ENCODE measurements around the gene BCR. TPM values are rescaled to one million over a fixed set of nuclear protein-coding genes. Genes with fewer than 3 reads are reported as not detected.

BCR gene
- total RNA-seq, 2 experiments from 2014 or later: 60.0 to 64.8 TPM

DNA sequence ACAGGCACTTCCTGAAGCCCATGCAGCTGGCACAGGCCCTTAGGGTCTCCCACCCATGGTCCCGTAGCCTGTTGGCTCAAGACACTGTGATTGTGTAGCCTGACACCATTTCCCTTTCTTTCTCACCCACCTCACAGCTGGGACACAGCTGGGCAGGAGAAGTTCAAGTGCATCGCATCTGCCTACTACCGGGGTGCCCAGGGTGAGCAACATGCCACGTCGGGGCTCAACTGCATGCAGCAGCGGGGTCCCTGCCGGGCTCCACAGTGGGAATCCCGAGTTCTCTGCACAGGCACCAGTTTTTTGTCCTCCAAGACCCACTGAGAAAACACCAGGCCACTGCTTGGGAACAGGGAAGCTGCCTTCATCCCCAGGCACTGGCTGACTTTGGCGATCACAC lies 24.5 kb upstream of the BCR start:
- no peak overlapping the region for H3K27ac Mint-ChIP-seq

DNA sequence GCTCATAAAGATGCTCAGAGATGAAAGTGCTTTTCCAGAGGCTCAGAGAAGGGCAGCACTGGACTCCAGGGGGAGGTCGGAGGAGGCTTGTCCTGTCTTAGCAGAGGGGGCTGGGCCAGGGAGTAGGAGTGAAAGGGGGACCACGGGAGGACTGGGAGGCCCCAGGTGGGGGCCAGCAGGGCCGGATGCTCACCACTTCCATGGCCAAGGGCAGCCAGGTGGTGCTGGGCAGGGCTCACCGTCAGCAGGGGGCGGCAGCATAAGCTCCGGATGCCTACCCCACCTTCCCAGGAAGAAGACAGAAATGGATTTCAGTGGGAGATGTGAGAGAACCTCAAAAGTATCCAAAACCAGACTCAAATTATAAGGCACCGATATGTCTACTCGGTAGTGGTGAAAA lies 24.0 kb upstream of the BCR start:
- H3K27me3 ChIP-seq (ENCODE audit: control insufficient read depth in 1 of 2, insufficient read depth in 2 of 2, low read length in 2 of 2): no peaks in the 10 kb centered on the region
- Mint-ChIP-seq H3K27ac (no peak overlapping the region), H3K9me3 (no peaks in the 10 kb centered on the region), H3K36me3 (ENCODE audit: low read depth) (no peaks in the 10 kb centered on the region), H3K4me3 (no peak overlapping the region), H3K27me3 (no peaks in the 10 kb centered on the region), H3K4me1 (ENCODE audit: low read depth) (peaks cover 11% of the 10 kb centered on the region)
- peaks cover 23% of the 10 kb centered on the region for H3K4me1 ChIP-seq (ENCODE audit: insufficient read depth, low read length)
- no peaks in the 10 kb centered on the region for H3K9me3 ChIP-seq (ENCODE audit: control insufficient read depth in 1 of 2, insufficient read depth in 1 of 2, low read length in 2 of 2)
- ChIA-PET CTCF (no interaction called here), POLR2A (no interaction called here)
- H3K27ac ChIP-seq (ENCODE audit: low read depth in 1 of 2, low read length in 2 of 2): no peak overlapping the region
- H3K4me3 ChIP-seq (ENCODE audit: low read length): no peak overlapping the region
- ATAC-seq (ENCODE audit: poor library complexity): no peak
- DNase-seq: no peak
- intact Hi-C loops (cut with DNase I, micrococcal nuclease): no loop called here
- H3K36me3 ChIP-seq (ENCODE audit: insufficient read depth, low read length): no peaks in the 10 kb centered on the region
- TF ChIP-seq, protein P1, sequence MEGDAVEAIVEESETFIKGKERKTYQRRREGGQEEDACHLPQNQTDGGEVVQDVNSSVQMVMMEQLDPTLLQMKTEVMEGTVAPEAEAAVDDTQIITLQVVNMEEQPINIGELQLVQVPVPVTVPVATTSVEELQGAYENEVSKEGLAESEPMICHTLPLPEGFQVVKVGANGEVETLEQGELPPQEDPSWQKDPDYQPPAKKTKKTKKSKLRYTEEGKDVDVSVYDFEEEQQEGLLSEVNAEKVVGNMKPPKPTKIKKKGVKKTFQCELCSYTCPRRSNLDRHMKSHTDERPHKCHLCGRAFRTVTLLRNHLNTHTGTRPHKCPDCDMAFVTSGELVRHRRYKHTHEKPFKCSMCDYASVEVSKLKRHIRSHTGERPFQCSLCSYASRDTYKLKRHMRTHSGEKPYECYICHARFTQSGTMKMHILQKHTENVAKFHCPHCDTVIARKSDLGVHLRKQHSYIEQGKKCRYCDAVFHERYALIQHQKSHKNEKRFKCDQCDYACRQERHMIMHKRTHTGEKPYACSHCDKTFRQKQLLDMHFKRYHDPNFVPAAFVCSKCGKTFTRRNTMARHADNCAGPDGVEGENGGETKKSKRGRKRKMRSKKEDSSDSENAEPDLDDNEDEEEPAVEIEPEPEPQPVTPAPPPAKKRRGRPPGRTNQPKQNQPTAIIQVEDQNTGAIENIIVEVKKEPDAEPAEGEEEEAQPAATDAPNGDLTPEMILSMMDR (IDR thresholded peaks at IDR 0.05): no peak

More for the DNA sequence above, 24.5 kb upstream of the BCR start:
- intact Hi-C loops (cut with DNase I, micrococcal nuclease): no loop called here
- no peak for DNase-seq
- no peaks in the 10 kb centered on the region for H3K36me3 Mint-ChIP-seq (ENCODE audit: low read depth)
- ChIA-PET CTCF (no interaction called here), POLR2A (no interaction called here)
- no peaks in the 10 kb centered on the region for H3K9me3 Mint-ChIP-seq
- H3K4me1 ChIP-seq (ENCODE audit: insufficient read depth, low read length): peaks cover 23% of the 10 kb centered on the region
- no peak for ATAC-seq (ENCODE audit: poor library complexity)
- no peaks in the 10 kb centered on the region for H3K9me3 ChIP-seq (ENCODE audit: control insufficient read depth in 1 of 2, insufficient read depth in 1 of 2, low read length in 2 of 2)
- H3K36me3 ChIP-seq (ENCODE audit: insufficient read depth, low read length): no peaks in the 10 kb centered on the region
- no peak overlapping the region for H3K4me3 Mint-ChIP-seq
- TF ChIP-seq, protein P1 (IDR thresholded peaks at IDR 0.05): no peak
- no peaks in the 10 kb centered on the region for H3K27me3 ChIP-seq (ENCODE audit: control insufficient read depth in 1 of 2, insufficient read depth in 2 of 2, low read length in 2 of 2)
- H3K4me1 Mint-ChIP-seq (ENCODE audit: low read depth): peaks cover 11% of the 10 kb centered on the region
- no peak overlapping the region for H3K4me3 ChIP-seq (ENCODE audit: low read length)
- no peaks in the 10 kb centered on the region for H3K27me3 Mint-ChIP-seq
- H3K27ac ChIP-seq (ENCODE audit: low read depth in 1 of 2, low read length in 2 of 2): no peak overlapping the region

DNA sequence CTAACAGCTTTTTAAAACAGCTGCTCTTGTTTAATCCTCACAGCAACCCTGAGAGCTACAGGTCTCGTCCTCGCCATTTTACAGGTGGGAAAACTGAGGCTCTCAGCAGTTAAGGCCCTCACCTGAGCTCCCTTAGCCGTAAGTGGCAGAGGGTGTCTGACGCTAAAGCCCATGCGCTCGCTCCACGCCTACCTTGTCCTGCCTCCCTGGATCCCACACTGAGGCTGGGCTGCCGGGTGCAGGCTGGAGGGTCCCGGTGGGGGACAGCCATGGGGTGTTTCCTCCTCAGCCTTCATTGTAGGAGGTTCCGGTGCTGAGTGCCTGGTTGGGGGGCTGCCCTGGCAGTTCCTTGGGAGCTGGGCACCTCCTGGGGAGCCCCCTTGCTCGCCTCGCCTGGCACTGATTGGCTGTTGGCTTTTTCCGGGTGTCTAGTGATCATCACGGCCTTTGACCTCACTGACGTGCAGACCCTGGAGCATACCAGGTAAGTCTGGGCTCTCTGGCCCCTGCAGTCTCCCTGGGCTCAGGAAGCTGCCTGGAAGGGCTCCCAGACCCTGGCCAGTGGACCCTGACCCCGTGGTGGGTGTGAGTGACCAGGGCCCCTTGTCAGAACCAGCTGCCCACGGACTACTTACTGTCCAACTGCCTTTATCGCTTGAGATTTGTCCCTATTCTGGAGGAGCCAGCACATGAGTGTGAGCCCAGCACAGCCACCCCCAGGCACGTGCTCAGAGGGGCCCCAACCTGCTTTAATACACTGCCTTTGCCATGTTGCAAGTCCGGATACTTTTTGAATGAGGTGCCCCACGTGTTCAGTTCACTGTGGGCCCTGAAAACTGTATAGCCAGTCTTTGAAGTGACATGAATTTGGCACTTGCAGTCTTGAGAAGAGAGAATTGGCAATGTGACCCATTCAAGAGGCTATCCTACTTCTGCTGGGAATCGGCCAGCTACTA lies 22.5 kb upstream of the BCR start:
- no peaks in the 10 kb centered on the region for H3K9me3 Mint-ChIP-seq
- DNase-seq: no peak
- peaks cover 8% of the 10 kb centered on the region for H3K4me1 Mint-ChIP-seq (ENCODE audit: low read depth)
- no peaks in the 10 kb centered on the region for H3K27me3 ChIP-seq (ENCODE audit: control insufficient read depth in 1 of 2, insufficient read depth in 2 of 2, low read length in 2 of 2)
- ChIA-PET CTCF (interaction anchor here (0.8 kb wide), 1 partner anchor 13 kb away, joined by 5 read pairs; no protein-coding TSS in a partner anchor), POLR2A (no interaction called here)
- no peak overlapping the region for H3K4me3 ChIP-seq (ENCODE audit: low read length)
- H3K9me3 ChIP-seq (ENCODE audit: control insufficient read depth in 1 of 2, insufficient read depth in 1 of 2, low read length in 2 of 2): no peaks in the 10 kb centered on the region
- H3K4me3 Mint-ChIP-seq: no peak overlapping the region
- TF ChIP-seq, protein P1 (IDR thresholded peaks at IDR 0.05): no peak
- H3K36me3 Mint-ChIP-seq (ENCODE audit: low read depth): no peaks in the 10 kb centered on the region
- no peak overlapping the region for H3K27ac ChIP-seq (ENCODE audit: low read depth in 1 of 2, low read length in 2 of 2)
- intact Hi-C loops (cut with DNase I, micrococcal nuclease): no loop called here
- H3K27ac Mint-ChIP-seq: no peak overlapping the region
- ATAC-seq (ENCODE audit: poor library complexity): no peak
- H3K36me3 ChIP-seq (ENCODE audit: insufficient read depth, low read length): no peaks in the 10 kb centered on the region
- H3K27me3 Mint-ChIP-seq: no peaks in the 10 kb centered on the region
- H3K4me1 ChIP-seq (ENCODE audit: insufficient read depth, low read length): peaks cover 16% of the 10 kb centered on the region
